Fibroblast of the aortic adventitia (primary cell): ENCODE data around the gene CHPT1. TPM values are rescaled to one million over a fixed set of nuclear protein-coding genes. Genes with fewer than 3 reads are reported as not detected.

Experiments used
- DNase-seq: peaks from one replicate; pipeline ENCODE4 v3.0.0-alpha.2; 2010; ENCODE audit warnings: low read depth
- H3K4me3 ChIP-seq: 2 replicates; pipeline ENCODE4 v1.5.1; 2011; ENCODE audit warnings: low read depth, mild to moderate bottlenecking, control low read depth, low read length, moderate library complexity
- CTCF ChIP-seq: IDR thresholded peaks from 2 replicates; pipeline ENCODE4 v1.5.1; 2011; ENCODE audit warnings: mild to moderate bottlenecking, low read length, control low read depth, inconsistent platforms; ENCODE audit not compliant: insufficient read depth
- total RNA-seq: library from RNA; depleted of rRNA; stranded (reverse); fragments of >200 nt; gene quantifications from 2 replicates; pipeline ENCODE4 v1.2.3, GENCODE V29; 2012; ENCODE audit warnings: low replicate concordance

The CHPT1 gene
- 14.4 and 27.4 TPM in 2 replicates for total RNA-seq

- peak within 1 kb of the TSS; percentile 93 for H3K4me3 ChIP-seq
- no peak for DNase-seq
- no peak for TF ChIP-seq CTCF
Measured at GRCh38 chr12:101697197-101697929, at the start of gene CHPT1. CHPT1 (plus strand) TSS chr12:101697640; CDS start chr12:101697862, 222 bp downstream.

- no peak for DNase-seq
- no peak overlapping the region for H3K4me3 ChIP-seq
- no peak for TF ChIP-seq CTCF
Measured at GRCh38 chr12:101647711-101648110, 49.7 kb upstream of the CHPT1 start.

- TF ChIP-seq CTCF, result no peak
- no peak for DNase-seq
Measured at GRCh38 chr12:101648195-101648594, 49.2 kb upstream of the CHPT1 start.

GRCh38 chr12:101650346-101651117 lies 46.9 kb upstream of the CHPT1 start:
- DNase-seq, result no peak
- no peak for TF ChIP-seq CTCF
- no peak overlapping the region for H3K4me3 ChIP-seq

More at GRCh38 chr12:101648195-101648594, 49.2 kb upstream of the CHPT1 start:
- H3K4me3 ChIP-seq, result no peak overlapping the region

- DNase-seq, result no peak
- no peak for TF ChIP-seq CTCF
- H3K4me3 ChIP-seq, result no peak overlapping the region
Measured at GRCh38 chr12:101653030-101653429, 44.4 kb upstream of the CHPT1 start.

GRCh38 chr12:101653503-101653902 lies 43.9 kb upstream of the CHPT1 start:
- no peak overlapping the region for H3K4me3 ChIP-seq
- DNase-seq, result no peak
- no peak for TF ChIP-seq CTCF
